HG02870 (cell line): ENCODE measurements around the gene TSPAN32.
A peak's percentile ranks its signal among the peaks of the same experiment; 100 is the strongest.
"Not testable (repeated sequence)": the region's sequence is repeated elsewhere in the genome, so short reads cannot be mapped to it uniquely, and the experiment has no call there.

Source experiments
- ATAC-seq: cut with Tn5 transposase; IDR thresholded peaks from one replicate; pipeline ENCODE4 v1.9.1; 2021; ENCODE audit warnings: mild to moderate bottlenecking, moderate library complexity; ENCODE audit not compliant: unreplicated experiment

Gene TSPAN32

GRCh38 chr11:2280208-2280607 lies 21.6 kb upstream of the TSPAN32 start:
- no peak for ATAC-seq

- ATAC-seq: not testable (repeated sequence)
Observed at GRCh38 chr11:2286350-2286749, 15.5 kb upstream of the TSPAN32 start.

- no peak for ATAC-seq
Observed at GRCh38 chr11:2287091-2287490, 14.7 kb upstream of the TSPAN32 start.

GRCh38 chr11:2289350-2289749 lies 12.5 kb upstream of the TSPAN32 start:
- ATAC-seq: no peak

- no peak for ATAC-seq
Observed at GRCh38 chr11:2289859-2290258, 12.0 kb upstream of the TSPAN32 start.

- no peak for ATAC-seq
Observed at GRCh38 chr11:2290351-2290841, 11.4 kb upstream of the TSPAN32 start.

GRCh38 chr11:2293531-2293971 lies 8.3 kb upstream of the TSPAN32 start:
- ATAC-seq: no peak

GRCh38 chr11:2293984-2294925 lies 7.6 kb upstream of the TSPAN32 start:
- no peak for ATAC-seq

- ATAC-seq: no peak
Observed at GRCh38 chr11:2294926-2295290, 6.9 kb upstream of the TSPAN32 start.

GRCh38 chr11:2295971-2296912 lies 5.6 kb upstream of the TSPAN32 start:
- no peak for ATAC-seq

GRCh38 chr11:2296913-2297622 lies 4.7 kb upstream of the TSPAN32 start:
- no peak for ATAC-seq

GRCh38 chr11:2297623-2298030 lies 4.2 kb upstream of the TSPAN32 start:
- no peak for ATAC-seq

GRCh38 chr11:2298131-2298794 lies 3.5 kb upstream of the TSPAN32 start:
- ATAC-seq: no peak

- no peak for ATAC-seq
Observed at GRCh38 chr11:2298795-2299761, 2.7 kb upstream of the TSPAN32 start.

- no peak for ATAC-seq
Observed at GRCh38 chr11:2299773-2300172, 2.0 kb upstream of the TSPAN32 start.

GRCh38 chr11:2300290-2300935 lies 1.4 kb upstream of the TSPAN32 start:
- ATAC-seq: no peak

GRCh38 chr11:2300936-2301630 lies 730 bp upstream of the TSPAN32 start:
- ATAC-seq: no peak

- peak; percentile 18 for ATAC-seq
Observed at GRCh38 chr11:2302306-2302895, 588 bp downstream of the TSPAN32 start.
